Measurements from ENCODE around the gene RDH16. TPM values are rescaled to one million over a fixed set of nuclear protein-coding genes. Genes with fewer than 3 reads are reported as not detected.

The RDH16 gene
- total RNA-seq, 4 donors from 2014 or later = 0.22 to 1.3 TPM; not detected in 2

GRCh38 chr12:57003395-57003794 lies 46.0 kb upstream of the RDH16 start:
- Histone ChIP-seq H3K27me3 (no peaks in the 10 kb centered on the region), H3K27ac (no peak overlapping the region), H3K36me3 (peaks cover 18 to 20% of the 10 kb centered on the region in 2 donors), H3K4me1 (peaks cover 12 to 16% of the 10 kb centered on the region in 2 donors), H3K4me3 (replicated peaks in 1 of 3) (no peak overlapping the region), H3K9me3 (no peaks in the 10 kb centered on the region)
- no peak for TF ChIP-seq POLR2A (IDR thresholded peaks at IDR 0.05)
- no peak for TF ChIP-seq CTCF (IDR thresholded peaks at IDR 0.05)
- intact Hi-C loops (cut with DNase I) = loop anchor here (10.0 kb wide), 1 partner anchor 111 kb away; the partner anchor contains the start of gene STAT6
- 95 to 99% methylated on average over 13 of the region's 13 CpGs for WGBS, 2 donors
- DNase-seq = no peak

GRCh38 chr12:57001448-57001906 lies 44.1 kb upstream of the RDH16 start:
- no peaks in the 10 kb centered on the region for H3K9me3 ChIP-seq
- intact Hi-C loops (cut with DNase I) = loop anchor here (10.0 kb wide), 1 partner anchor 113 kb away; the partner anchor contains the start of gene STAT6
- no peak overlapping the region for H3K4me3 ChIP-seq (replicated peaks in 1 of 3)
- H3K36me3 ChIP-seq = peaks cover 18 to 20% of the 10 kb centered on the region in 2 donors
- peaks cover 8 to 10% of the 10 kb centered on the region in 2 donors for H3K4me1 ChIP-seq
- peak; percentile 40 to 63 (median 60) for TF ChIP-seq CTCF (IDR thresholded peaks at IDR 0.05)
- no peak for TF ChIP-seq POLR2A (IDR thresholded peaks at IDR 0.05)
- no peaks in the 10 kb centered on the region for H3K27me3 ChIP-seq
- peak; percentile 64 for DNase-seq
- H3K27ac ChIP-seq = peak overlapping the region in 1 of 3 donors; percentile 19
- WGBS, 2 donors = 32% methylated on average over 13 of the region's 13 CpGs

DNA sequence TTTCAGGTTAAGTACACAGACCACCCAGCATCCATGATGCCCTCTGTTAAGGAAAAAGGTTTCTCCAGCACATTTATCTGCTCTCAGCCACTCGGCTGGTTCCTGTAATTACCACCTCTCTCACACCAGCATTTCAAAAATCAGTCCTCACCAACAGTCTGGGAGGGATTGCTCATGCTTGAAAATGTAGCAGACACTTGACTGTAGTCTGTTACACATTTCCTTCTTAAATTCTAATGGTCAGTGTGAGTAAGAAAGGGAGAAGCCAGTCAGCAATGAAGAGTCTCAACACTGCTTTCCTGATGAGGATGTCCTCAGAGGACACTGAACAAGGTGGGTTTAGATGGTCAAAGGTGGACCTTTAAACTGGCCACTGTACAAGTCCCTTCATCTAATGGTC lies 43.0 kb upstream of the RDH16 start:
- TF ChIP-seq POLR2A (IDR thresholded peaks at IDR 0.05) = no peak
- TF ChIP-seq CTCF (IDR thresholded peaks at IDR 0.05) = no peak

GRCh38 chr12:56999456-56999855 lies 42.0 kb upstream of the RDH16 start:
- H3K36me3 ChIP-seq = peaks cover 18% of the 10 kb centered on the region in 2 donors

More for the DNA sequence above, 43.0 kb upstream of the RDH16 start:
- H3K4me3 ChIP-seq (replicated peaks in 1 of 3) = no peak overlapping the region
- WGBS, 2 donors = 43 to 71% methylated on average over 1 of the region's 1 CpG
- H3K4me1 ChIP-seq = peaks cover 3 to 6% of the 10 kb centered on the region in 2 donors
- no peak for DNase-seq
- no peaks in the 10 kb centered on the region for H3K27me3 ChIP-seq
- intact Hi-C loops (cut with DNase I) = loop anchor here (10.0 kb wide), 1 partner anchor 114 kb away; the partner anchor contains the start of gene STAT6
- no peak overlapping the region for H3K27ac ChIP-seq
- H3K9me3 ChIP-seq = no peaks in the 10 kb centered on the region
- peaks cover 18 to 20% of the 10 kb centered on the region in 2 donors for H3K36me3 ChIP-seq

GRCh38 chr12:56998981-56999380 lies 41.6 kb upstream of the RDH16 start:
- intact Hi-C loops (cut with DNase I) = no loop called here
- WGBS, 2 donors = 68 to 81% methylated on average over 4 of the region's 4 CpGs
- Histone ChIP-seq H3K9me3 (no peaks in the 10 kb centered on the region), H3K4me1 (no peaks in the 10 kb centered on the region), H3K36me3 (peaks cover 13 to 17% of the 10 kb centered on the region in 2 donors), H3K4me3 (replicated peaks in 1 of 3) (no peak overlapping the region), H3K27ac (no peak overlapping the region), H3K27me3 (no peaks in the 10 kb centered on the region)
- no peak for DNase-seq
- no peak for TF ChIP-seq CTCF (IDR thresholded peaks at IDR 0.05)
- TF ChIP-seq POLR2A (IDR thresholded peaks at IDR 0.05) = no peak

More at GRCh38 chr12:56999456-56999855, 42.0 kb upstream of the RDH16 start:
- Histone ChIP-seq H3K4me3 (replicated peaks in 1 of 3) (no peak overlapping the region), H3K27ac (no peak overlapping the region), H3K4me1 (no peaks in the 10 kb centered on the region), H3K9me3 (no peaks in the 10 kb centered on the region), H3K27me3 (no peaks in the 10 kb centered on the region)
- no peak for TF ChIP-seq POLR2A (IDR thresholded peaks at IDR 0.05)
- intact Hi-C loops (cut with DNase I) = no loop called here
- WGBS, 2 donors = 92 to 95% methylated on average over 4 of the region's 4 CpGs
- DNase-seq = no peak
